ENCODE results near the gene SUOX.
A peak's percentile ranks its signal among the peaks of the same experiment; 100 is the strongest.

The SUOX gene

DNA sequence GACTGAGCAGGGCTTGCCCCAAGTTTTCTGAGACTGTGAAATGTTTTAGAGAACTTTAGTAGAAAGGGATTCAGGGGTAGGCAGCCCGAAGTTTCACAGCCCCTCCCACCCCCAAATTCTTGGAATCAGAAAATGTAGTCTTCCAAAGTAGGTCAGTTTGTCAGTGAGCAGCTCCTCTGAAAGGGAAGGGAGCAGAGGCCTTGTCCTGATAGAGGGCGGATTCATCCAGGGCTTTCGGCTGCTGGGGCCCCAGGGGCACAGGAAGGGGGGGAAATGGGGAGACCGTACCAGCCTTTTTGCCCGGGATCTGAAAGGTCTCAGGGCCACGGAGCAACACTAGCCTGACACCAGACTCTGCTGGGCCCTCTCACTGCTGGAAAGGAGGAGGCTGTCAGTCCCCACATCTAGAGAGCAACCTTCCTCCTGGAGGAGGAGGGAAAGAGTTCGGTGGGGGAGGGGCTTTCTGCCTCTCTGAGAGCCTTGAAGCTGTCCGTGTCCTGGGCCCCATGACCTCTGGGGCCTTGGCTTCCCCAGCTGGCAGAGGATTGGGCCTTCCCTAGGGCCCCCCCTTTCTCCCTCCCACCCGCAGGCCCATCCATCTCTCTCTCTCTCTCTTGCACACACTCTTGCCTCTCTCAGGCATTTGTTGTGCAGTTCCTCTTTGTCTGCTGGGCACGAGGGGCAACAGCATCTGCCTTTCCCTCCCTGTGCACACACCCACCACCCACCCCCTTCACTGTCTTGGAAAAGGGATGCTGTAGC, 23.5 kb downstream of the SUOX start, which contains the start of gene IKZF4:
Gene IKZF4, plus strand, starts transcription at position 621 of the 762 bp plus-strand sequence. CDS start 451 bp downstream, outside the sequence.
- TF ChIP-seq, protein P1, sequence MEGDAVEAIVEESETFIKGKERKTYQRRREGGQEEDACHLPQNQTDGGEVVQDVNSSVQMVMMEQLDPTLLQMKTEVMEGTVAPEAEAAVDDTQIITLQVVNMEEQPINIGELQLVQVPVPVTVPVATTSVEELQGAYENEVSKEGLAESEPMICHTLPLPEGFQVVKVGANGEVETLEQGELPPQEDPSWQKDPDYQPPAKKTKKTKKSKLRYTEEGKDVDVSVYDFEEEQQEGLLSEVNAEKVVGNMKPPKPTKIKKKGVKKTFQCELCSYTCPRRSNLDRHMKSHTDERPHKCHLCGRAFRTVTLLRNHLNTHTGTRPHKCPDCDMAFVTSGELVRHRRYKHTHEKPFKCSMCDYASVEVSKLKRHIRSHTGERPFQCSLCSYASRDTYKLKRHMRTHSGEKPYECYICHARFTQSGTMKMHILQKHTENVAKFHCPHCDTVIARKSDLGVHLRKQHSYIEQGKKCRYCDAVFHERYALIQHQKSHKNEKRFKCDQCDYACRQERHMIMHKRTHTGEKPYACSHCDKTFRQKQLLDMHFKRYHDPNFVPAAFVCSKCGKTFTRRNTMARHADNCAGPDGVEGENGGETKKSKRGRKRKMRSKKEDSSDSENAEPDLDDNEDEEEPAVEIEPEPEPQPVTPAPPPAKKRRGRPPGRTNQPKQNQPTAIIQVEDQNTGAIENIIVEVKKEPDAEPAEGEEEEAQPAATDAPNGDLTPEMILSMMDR (conservative IDR thresholded peaks at IDR 0.05; ENCODE audit: low read depth, low read length) = no peak
- DNase-seq (ENCODE audit: low read depth) = peak; percentile 71
- peak within 1 kb of the TSS; percentile 47 for H3K4me3 ChIP-seq (ENCODE audit: low read depth, low read length)

DNA sequence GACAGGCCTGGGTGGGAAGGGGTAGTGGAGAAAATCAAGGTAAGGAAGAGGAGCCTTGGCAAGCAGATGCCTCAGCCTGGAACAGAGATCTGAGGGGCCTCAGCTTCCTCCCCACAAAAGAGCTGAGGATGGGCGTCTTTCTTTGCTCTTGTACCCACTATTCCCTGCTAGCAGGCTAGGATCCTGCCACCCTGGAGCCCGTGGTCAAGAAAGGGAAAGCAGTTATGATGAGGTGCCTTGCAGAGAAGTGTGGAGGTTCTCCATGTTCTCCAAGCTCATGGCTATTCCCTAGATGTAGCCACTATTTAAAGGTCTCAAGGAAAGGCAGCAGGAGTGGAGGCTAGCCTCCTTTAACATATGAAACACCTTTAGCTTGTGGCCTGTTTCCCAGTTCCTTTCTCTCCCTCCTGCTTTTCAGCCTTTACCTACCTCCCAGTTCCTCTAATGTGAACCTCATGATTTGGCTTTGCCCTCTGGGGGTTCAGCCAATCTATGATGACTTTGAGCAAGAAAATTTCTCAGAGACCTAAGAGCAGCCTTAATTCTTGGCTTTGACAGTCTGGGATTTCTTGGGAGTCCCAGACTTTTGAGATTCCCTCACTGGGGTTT, 24.9 kb downstream of the SUOX start:
- TF ChIP-seq, protein P1 (conservative IDR thresholded peaks at IDR 0.05; ENCODE audit: low read depth, low read length) = peak; percentile 8
- DNase-seq (ENCODE audit: low read depth) = peak; percentile 17
- peak overlapping the region; percentile 47 for H3K4me3 ChIP-seq (ENCODE audit: low read depth, low read length)

DNA sequence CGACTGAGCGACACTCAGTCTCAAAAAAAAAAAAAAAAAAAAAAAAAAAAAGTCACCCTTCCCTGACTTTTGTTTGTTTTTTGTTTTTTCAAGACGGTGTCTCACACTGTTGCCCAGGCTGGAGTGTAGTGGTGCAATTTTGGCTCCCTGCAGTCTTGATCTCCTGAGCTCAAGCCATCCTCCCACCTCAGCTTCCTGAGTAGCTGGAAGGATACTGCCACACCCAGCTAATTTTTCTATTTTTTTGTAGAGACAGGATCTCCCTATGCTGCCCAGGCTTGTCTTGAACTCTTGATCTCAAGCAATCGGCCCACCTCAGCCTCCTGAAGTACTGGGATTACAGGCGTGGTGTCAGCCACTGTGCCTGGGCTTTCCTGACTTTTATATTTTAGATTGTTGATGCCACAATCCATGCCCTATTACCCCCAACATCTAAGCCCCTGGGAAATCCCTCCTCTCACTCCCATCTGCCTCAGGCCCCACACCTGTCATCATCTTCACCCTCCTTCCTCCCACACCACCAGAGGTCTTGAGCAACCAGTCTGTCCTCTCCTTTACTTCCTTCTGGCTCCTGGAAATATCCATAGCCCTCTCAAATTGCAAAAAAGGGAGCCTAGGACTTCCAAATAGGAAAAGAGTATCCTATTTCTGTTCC, 31.6 kb downstream of the SUOX start:
- no peak for DNase-seq (ENCODE audit: low read depth)
- H3K4me3 ChIP-seq (ENCODE audit: low read depth, low read length) = no peak overlapping the region
- TF ChIP-seq, protein P1 (conservative IDR thresholded peaks at IDR 0.05; ENCODE audit: low read depth, low read length) = no peak

DNA sequence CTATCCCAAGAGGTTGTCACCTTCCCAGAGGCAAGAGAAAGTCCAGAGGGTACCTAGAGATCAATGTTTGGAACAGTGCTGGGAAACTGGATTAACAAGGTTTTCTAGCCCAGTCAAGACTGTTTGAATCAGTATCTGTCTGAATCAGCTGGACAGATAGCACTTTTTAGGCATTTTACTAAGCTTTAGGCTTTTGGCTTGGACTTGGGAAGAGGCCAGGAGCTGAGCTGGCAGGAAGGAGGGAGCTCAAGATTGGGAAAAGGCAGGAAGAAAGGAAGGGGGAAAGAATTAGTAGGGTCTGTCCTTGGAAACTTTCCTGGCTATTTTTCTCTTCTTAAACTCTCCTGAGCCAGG, 32.1 kb downstream of the SUOX start:
- TF ChIP-seq, protein P1 (conservative IDR thresholded peaks at IDR 0.05; ENCODE audit: low read depth, low read length) = no peak
- no peak for DNase-seq (ENCODE audit: low read depth)
- H3K4me3 ChIP-seq (ENCODE audit: low read depth, low read length) = no peak overlapping the region

DNA sequence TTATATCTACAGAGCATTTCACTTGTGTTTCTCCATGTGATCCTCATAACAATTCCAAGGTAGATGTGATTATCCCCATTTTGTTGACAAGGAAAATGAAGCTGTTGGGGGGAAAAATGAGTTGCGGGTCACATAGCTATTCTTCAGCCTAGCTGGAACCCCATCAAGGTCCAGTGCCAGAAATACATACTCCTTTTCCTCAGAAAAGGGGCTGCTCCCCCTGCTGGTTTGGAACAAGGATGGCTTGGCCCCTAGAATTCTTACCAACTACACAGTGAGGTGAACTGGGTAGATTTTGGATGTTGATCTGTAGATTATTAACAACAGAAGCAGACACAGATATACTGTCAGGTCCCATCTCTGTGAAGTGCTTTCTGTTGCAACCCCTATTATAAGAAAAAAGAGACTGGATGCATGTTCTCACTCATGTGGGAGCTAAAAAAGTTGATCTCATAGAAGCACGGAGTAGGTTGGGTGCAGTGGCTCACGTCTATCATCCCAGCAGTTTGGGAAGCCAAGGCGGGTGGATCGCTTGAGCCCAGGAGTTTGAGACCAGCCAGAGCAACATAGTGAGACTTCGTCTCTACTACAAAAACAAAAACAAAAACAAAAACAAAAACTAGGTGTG, 32.7 kb downstream of the SUOX start:
- TF ChIP-seq, protein P1 (conservative IDR thresholded peaks at IDR 0.05; ENCODE audit: low read depth, low read length) = peak; percentile 88
- H3K4me3 ChIP-seq (ENCODE audit: low read depth, low read length) = no peak overlapping the region
- peak; percentile 78 for DNase-seq (ENCODE audit: low read depth)

DNA sequence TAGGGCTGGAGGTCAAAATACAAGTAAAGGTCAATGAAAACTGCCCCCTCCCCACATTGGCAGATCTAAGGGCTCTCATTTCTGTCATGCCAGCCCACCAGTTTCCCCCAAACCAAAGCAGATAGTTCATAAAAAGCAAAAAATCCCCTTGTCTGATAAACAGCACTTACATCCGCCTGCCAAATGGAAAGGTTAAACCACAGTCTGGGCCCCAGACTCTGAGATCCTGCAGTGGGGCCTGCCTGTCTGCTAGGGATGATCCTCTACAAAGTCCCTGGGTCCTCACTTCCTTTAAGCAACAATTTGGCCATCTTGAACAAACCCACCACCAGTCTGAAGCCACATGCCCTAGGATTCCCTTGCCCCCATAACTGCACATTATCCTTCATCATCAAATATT, 34.9 kb downstream of the SUOX start:
- H3K4me3 ChIP-seq (ENCODE audit: low read depth, low read length) = no peak overlapping the region
- no peak for DNase-seq (ENCODE audit: low read depth)
- TF ChIP-seq, protein P1 (conservative IDR thresholded peaks at IDR 0.05; ENCODE audit: low read depth, low read length) = no peak

Data from choroid plexus epithelial cell (primary cell).